Measurements from ENCODE around the gene GRIN2A. TPM values are rescaled to one million over a fixed set of nuclear protein-coding genes. Genes with fewer than 3 reads are reported as not detected.

Gene GRIN2A
- total and polyA plus RNA-seq, 3 donors from 2014 or later, result 7.0 to 20.3 (median 10.4) TPM

- no peaks in the 10 kb centered on the region for H3K9me3 ChIP-seq
- H3K27me3 ChIP-seq, result no peaks in the 10 kb centered on the region
- DNase-seq, result no peak
- no peak overlapping the region for H3K27ac ChIP-seq
- no peak overlapping the region for H3K4me3 ChIP-seq
- H3K4me1 ChIP-seq, result no peaks in the 10 kb centered on the region
- no peaks in the 10 kb centered on the region for H3K36me3 ChIP-seq (ENCODE audit: low read depth, missing control alignments)
- WGBS, 2 donors, result 52 to 58% methylated on average over 2 of the region's 2 CpGs
- intact Hi-C loops (cut with DNase I; ENCODE audit: low total_unique reads), result no loop called here
- no peak for TF ChIP-seq CTCF (IDR thresholded peaks at IDR 0.05)
- TF ChIP-seq POLR2A (IDR thresholded peaks at IDR 0.05), result no peak
Measured at GRCh38 chr16:10196999-10197398, 14.8 kb upstream of the GRIN2A start.

DNA sequence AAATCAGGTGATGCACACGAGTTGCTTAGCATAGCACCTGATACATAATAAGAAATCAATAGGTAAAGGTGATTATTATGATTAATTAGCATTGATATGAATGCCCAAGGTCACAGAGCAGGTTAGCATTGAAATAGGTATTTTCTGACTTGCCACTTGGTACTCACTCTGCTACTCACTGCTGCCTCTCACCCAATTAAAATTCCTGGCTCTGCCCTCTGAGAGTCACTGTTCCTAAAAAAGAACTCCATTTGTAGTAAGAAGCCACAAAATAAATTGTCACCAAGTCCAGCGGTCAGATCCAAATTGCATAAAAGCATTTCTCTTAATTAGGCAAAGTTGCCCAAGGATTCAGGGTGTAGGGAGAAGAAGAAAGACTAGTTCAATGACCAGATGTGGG is 8.9 kb upstream of the GRIN2A start:
- no peak overlapping the region for H3K27ac ChIP-seq
- no peaks in the 10 kb centered on the region for H3K9me3 ChIP-seq
- H3K4me3 ChIP-seq, result no peak overlapping the region
- no peaks in the 10 kb centered on the region for H3K36me3 ChIP-seq (ENCODE audit: low read depth, missing control alignments)
- no peak for DNase-seq
- H3K4me1 ChIP-seq, result no peaks in the 10 kb centered on the region
- H3K27me3 ChIP-seq, result no peaks in the 10 kb centered on the region
- 76 to 83% methylated on average over 2 of the region's 2 CpGs for WGBS, 2 donors
- TF ChIP-seq POLR2A (IDR thresholded peaks at IDR 0.05) (no peak), CTCF (IDR thresholded peaks at IDR 0.05) (no peak)
- intact Hi-C loops (cut with DNase I; ENCODE audit: low total_unique reads), result no loop called here

GRCh38 chr16:10189861-10190390 is 7.7 kb upstream of the GRIN2A start:
- H3K4me3 ChIP-seq, result no peak overlapping the region
- H3K9me3 ChIP-seq, result no peaks in the 10 kb centered on the region
- H3K27ac ChIP-seq, result no peak overlapping the region
- H3K27me3 ChIP-seq, result no peaks in the 10 kb centered on the region
- no peak for TF ChIP-seq POLR2A (IDR thresholded peaks at IDR 0.05)
- TF ChIP-seq CTCF (IDR thresholded peaks at IDR 0.05), result no peak
- H3K4me1 ChIP-seq, result no peaks in the 10 kb centered on the region
- no peak for DNase-seq
- 85 to 90% methylated on average over 9 of the region's 9 CpGs for WGBS, 2 donors
- no peaks in the 10 kb centered on the region for H3K36me3 ChIP-seq (ENCODE audit: low read depth, missing control alignments)
- intact Hi-C loops (cut with DNase I; ENCODE audit: low total_unique reads), result no loop called here

- Histone ChIP-seq H3K27me3 (no peaks in the 10 kb centered on the region), H3K36me3 (ENCODE audit: low read depth, missing control alignments) (no peaks in the 10 kb centered on the region), H3K4me3 (no peak overlapping the region), H3K4me1 (no peaks in the 10 kb centered on the region), H3K27ac (no peak overlapping the region), H3K9me3 (no peaks in the 10 kb centered on the region)
- intact Hi-C loops (cut with DNase I; ENCODE audit: low total_unique reads), result no loop called here
- no peak for DNase-seq
- WGBS, 2 donors, result 30 to 36% methylated on average over 3 of the region's 3 CpGs
- no peak for TF ChIP-seq CTCF (IDR thresholded peaks at IDR 0.05)
- no peak for TF ChIP-seq POLR2A (IDR thresholded peaks at IDR 0.05)
Measured at GRCh38 chr16:10188236-10188635, 6.0 kb upstream of the GRIN2A start.
